ENCODE data around the gene KRTAP10-3.

- TF ChIP-seq SPI1 (IDR thresholded peaks at IDR 0.05; ENCODE audit: borderline replicate concordance, low read depth) = no peak
- TF ChIP-seq, protein P1, sequence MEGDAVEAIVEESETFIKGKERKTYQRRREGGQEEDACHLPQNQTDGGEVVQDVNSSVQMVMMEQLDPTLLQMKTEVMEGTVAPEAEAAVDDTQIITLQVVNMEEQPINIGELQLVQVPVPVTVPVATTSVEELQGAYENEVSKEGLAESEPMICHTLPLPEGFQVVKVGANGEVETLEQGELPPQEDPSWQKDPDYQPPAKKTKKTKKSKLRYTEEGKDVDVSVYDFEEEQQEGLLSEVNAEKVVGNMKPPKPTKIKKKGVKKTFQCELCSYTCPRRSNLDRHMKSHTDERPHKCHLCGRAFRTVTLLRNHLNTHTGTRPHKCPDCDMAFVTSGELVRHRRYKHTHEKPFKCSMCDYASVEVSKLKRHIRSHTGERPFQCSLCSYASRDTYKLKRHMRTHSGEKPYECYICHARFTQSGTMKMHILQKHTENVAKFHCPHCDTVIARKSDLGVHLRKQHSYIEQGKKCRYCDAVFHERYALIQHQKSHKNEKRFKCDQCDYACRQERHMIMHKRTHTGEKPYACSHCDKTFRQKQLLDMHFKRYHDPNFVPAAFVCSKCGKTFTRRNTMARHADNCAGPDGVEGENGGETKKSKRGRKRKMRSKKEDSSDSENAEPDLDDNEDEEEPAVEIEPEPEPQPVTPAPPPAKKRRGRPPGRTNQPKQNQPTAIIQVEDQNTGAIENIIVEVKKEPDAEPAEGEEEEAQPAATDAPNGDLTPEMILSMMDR (IDR thresholded peaks at IDR 0.05; ENCODE audit: insufficient read depth, low read length) = no peak
These were observed 47.9 kb upstream of the KRTAP10-3 start for GRCh38 chr21:44606495-44606894.

Data from HL-60 (cell line).